ENCODE data around the gene DAZAP1. TPM values are rescaled to one million over a fixed set of nuclear protein-coding genes. Genes with fewer than 3 reads are reported as not detected.
A peak's percentile ranks its signal among the peaks of the same experiment; 100 is the strongest.
"Not testable (repeated sequence)": the region's sequence is repeated elsewhere in the genome, so short reads cannot be mapped to it uniquely, and the experiment has no call there.

Gene DAZAP1
- total RNA-seq, 1 experiment from 2014 or later, result 165 TPM

DNA sequence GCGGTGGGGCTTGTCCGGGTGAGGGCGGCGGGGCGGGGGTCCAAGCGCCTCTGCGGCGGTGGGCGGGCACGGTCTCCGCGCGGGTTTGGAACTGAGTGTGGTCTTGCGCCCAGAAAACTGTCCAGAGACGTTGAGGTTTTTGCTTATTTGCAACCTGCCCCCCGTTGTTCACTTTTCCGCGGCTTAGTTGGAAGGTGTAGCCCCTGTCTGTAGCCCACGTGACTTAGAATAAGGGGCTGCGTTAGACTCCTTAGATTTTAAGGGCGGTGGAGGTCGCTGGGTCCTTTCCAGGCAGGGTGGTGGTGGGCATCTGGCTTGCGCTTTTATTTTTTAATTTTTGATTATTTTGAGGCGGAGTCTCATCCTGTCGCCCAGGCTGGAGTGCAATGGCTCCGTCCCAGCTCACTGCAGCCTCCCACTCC is 31.6 kb downstream of the DAZAP1 start:
- Histone ChIP-seq H3K36me3 (ENCODE audit: control insufficient read depth, insufficient read depth, low read length) (peaks cover 8% of the 10 kb centered on the region), H3K4me3 (ENCODE audit: low read depth, low read length) (peak overlapping the region; percentile 67), H3K4me1 (peaks cover 34% of the 10 kb centered on the region), H3K27me3 (replicated peaks; ENCODE audit: control insufficient read depth, insufficient read depth, low read length) (no peaks in the 10 kb centered on the region), H3K9me3 (no peaks in the 10 kb centered on the region)
- ChIA-PET CTCF (interaction anchor here (0.6 kb wide), 1 partner anchor 263 kb away, joined by 4 read pairs; no protein-coding TSS in a partner anchor), POLR2A (interaction anchor here (0.7 kb wide), 2 partner anchors 36 to 52 kb away, joined by 3 to 4 read pairs; no protein-coding TSS in a partner anchor)
- peak overlapping the region; percentile 87 for H3K4me3 Mint-ChIP-seq (ENCODE audit: unreplicated experiment)
- intact Hi-C loops (cut with micrococcal nuclease; ENCODE audit: unreplicated experiment), result no loop called here
- peaks cover 10% of the 10 kb centered on the region for H3K4me1 Mint-ChIP-seq (ENCODE audit: low read depth, unreplicated experiment)
- peak overlapping the region; percentile 96 for H3K27ac Mint-ChIP-seq (ENCODE audit: unreplicated experiment)
- TF ChIP-seq, protein P1, sequence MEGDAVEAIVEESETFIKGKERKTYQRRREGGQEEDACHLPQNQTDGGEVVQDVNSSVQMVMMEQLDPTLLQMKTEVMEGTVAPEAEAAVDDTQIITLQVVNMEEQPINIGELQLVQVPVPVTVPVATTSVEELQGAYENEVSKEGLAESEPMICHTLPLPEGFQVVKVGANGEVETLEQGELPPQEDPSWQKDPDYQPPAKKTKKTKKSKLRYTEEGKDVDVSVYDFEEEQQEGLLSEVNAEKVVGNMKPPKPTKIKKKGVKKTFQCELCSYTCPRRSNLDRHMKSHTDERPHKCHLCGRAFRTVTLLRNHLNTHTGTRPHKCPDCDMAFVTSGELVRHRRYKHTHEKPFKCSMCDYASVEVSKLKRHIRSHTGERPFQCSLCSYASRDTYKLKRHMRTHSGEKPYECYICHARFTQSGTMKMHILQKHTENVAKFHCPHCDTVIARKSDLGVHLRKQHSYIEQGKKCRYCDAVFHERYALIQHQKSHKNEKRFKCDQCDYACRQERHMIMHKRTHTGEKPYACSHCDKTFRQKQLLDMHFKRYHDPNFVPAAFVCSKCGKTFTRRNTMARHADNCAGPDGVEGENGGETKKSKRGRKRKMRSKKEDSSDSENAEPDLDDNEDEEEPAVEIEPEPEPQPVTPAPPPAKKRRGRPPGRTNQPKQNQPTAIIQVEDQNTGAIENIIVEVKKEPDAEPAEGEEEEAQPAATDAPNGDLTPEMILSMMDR (IDR thresholded peaks at IDR 0.05; ENCODE audit: insufficient read depth in 1 of 2, low read depth in 1 of 2, low read length in 1 of 2, severe bottlenecking in 1 of 2, unreplicated experiment in 1 of 2), result no peak
- no peak for DNase-seq
- peaks cover 80% of the 10 kb centered on the region for H3K36me3 Mint-ChIP-seq (ENCODE audit: insufficient read depth, unreplicated experiment)
- H3K9me3 Mint-ChIP-seq (ENCODE audit: unreplicated experiment), result no peaks in the 10 kb centered on the region
- no peaks in the 10 kb centered on the region for H3K27me3 Mint-ChIP-seq (ENCODE audit: insufficient read depth, unreplicated experiment)
- no TSS peak for BruUV-seq (replicated peaks)

DNA sequence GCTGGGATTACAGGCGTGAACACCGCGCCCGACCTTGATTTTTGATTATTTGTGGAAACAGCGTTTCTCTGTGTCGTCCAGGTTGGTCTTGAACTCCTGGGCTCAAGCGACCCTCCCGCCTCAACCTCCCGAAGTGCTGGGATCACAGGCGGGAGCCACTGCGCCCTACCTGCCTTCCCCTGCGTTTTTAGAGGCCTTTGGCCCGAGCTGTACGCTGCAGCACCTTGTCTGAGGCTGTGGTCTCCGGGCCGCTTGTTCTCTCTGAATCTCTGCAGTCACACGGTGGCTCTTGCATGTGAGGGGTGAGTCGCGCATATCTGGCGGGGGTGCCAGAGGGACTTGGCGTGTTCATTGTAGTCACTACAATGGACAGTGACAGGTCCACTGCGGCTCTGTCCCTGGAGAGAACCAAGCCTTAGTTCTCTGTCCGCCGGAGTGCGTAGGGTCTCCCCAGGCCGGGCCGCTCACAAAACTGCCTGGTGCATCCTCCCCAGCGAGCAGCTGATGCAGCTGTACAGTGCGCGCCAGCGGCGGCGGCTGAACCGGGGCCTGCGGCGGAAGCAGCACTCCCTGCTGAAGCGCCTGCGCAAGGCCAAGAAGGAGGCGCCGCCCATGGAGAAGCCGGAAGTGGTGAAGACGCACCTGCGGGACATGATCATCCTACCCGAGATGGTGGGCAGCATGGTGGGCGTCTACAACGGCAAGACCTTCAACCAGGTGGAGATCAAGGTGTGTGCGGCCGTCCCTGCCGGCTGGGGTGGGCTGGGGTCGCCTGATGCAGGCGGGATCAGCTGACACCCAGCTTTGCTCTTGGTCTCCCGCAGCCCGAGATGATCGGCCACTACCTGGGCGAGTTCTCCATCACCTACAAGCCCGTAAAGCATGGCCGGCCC is 32.4 kb downstream of the DAZAP1 start:
- CTCF ChIA-PET; H3K27me3 Mint-ChIP-seq (ENCODE audit: insufficient read depth, unreplicated experiment); DNase-seq; H3K27me3 ChIP-seq (replicated peaks; ENCODE audit: control insufficient read depth, insufficient read depth, low read length); POLR2A ChIA-PET; H3K36me3 ChIP-seq (ENCODE audit: control insufficient read depth, insufficient read depth, low read length); H3K9me3 Mint-ChIP-seq (ENCODE audit: unreplicated experiment); intact Hi-C loops (cut with micrococcal nuclease; ENCODE audit: unreplicated experiment); H3K4me1 Mint-ChIP-seq (ENCODE audit: low read depth, unreplicated experiment); BruUV-seq (replicated peaks); H3K9me3 ChIP-seq: not testable (repeated sequence)
- H3K4me3 Mint-ChIP-seq (ENCODE audit: unreplicated experiment), result peak overlapping the region; percentile 87
- H3K4me1 ChIP-seq, result peaks cover 36% of the 10 kb centered on the region
- peaks cover 80% of the 10 kb centered on the region for H3K36me3 Mint-ChIP-seq (ENCODE audit: insufficient read depth, unreplicated experiment)
- H3K27ac Mint-ChIP-seq (ENCODE audit: unreplicated experiment), result peak overlapping the region; percentile 96
- H3K4me3 ChIP-seq (ENCODE audit: low read depth, low read length), result peak overlapping the region; percentile 67

DNA sequence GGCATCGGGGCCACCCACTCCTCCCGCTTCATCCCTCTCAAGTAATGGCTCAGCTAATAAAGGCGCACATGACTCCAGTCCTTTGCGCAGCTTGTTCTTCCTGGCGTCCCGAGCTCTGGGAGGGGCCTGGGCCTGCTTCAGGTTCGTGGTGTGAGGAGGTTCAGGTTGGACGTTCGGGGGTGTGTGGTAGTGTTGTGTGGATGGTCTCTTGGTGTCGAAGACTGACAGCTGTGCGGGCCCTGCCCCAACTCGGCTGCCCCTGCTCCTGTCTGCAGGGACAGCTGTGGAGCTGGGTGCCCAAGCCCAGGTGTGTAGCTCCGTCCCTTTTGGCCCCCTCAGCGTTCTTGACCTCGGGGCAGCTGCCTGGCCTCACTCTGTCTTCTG is 33.0 kb downstream of the DAZAP1 start:
- no peaks in the 10 kb centered on the region for H3K9me3 Mint-ChIP-seq (ENCODE audit: unreplicated experiment)
- no peak for DNase-seq
- BruUV-seq (replicated peaks), result no TSS peak
- Histone ChIP-seq H3K27me3 (replicated peaks; ENCODE audit: control insufficient read depth, insufficient read depth, low read length) (no peaks in the 10 kb centered on the region), H3K36me3 (ENCODE audit: control insufficient read depth, insufficient read depth, low read length) (peaks cover 8% of the 10 kb centered on the region), H3K4me1 (peaks cover 36% of the 10 kb centered on the region), H3K4me3 (ENCODE audit: low read depth, low read length) (no peak overlapping the region), H3K9me3 (no peaks in the 10 kb centered on the region)
- H3K27me3 Mint-ChIP-seq (ENCODE audit: insufficient read depth, unreplicated experiment), result no peaks in the 10 kb centered on the region
- peaks cover 10% of the 10 kb centered on the region for H3K4me1 Mint-ChIP-seq (ENCODE audit: low read depth, unreplicated experiment)
- ChIA-PET CTCF (no interaction called here), POLR2A (no interaction called here)
- peak overlapping the region; percentile 70 for H3K27ac Mint-ChIP-seq (ENCODE audit: unreplicated experiment)
- peaks cover 82% of the 10 kb centered on the region for H3K36me3 Mint-ChIP-seq (ENCODE audit: insufficient read depth, unreplicated experiment)
- peak overlapping the region; percentile 87 for H3K4me3 Mint-ChIP-seq (ENCODE audit: unreplicated experiment)
- intact Hi-C loops (cut with micrococcal nuclease; ENCODE audit: unreplicated experiment), result no loop called here
- TF ChIP-seq, protein P1 (IDR thresholded peaks at IDR 0.05; ENCODE audit: insufficient read depth in 1 of 2, low read depth in 1 of 2, low read length in 1 of 2, severe bottlenecking in 1 of 2, unreplicated experiment in 1 of 2), result no peak

Data from Caco-2 (cell line).